Measurements from ENCODE around the gene TLR5. TPM values are rescaled to one million over a fixed set of nuclear protein-coding genes. Genes with fewer than 3 reads are reported as not detected.

TLR5 gene
- total RNA-seq, 1 experiment from 2014 or later: 1.8 TPM

GRCh38 chr1:223125766-223126165 is 17.3 kb downstream of the TLR5 start:
- no peak overlapping the region for H3K27ac Mint-ChIP-seq (ENCODE audit: unreplicated experiment)
- BruUV-seq (replicated peaks): no TSS peak
- peaks cover 7% of the 10 kb centered on the region for H3K4me1 Mint-ChIP-seq (ENCODE audit: low read depth, unreplicated experiment)
- H3K36me3 ChIP-seq (ENCODE audit: control insufficient read depth, insufficient read depth, low read length): no peaks in the 10 kb centered on the region
- no peaks in the 10 kb centered on the region for H3K9me3 ChIP-seq
- POLR2A ChIA-PET: no interaction called here
- no peaks in the 10 kb centered on the region for H3K27me3 ChIP-seq (replicated peaks; ENCODE audit: control insufficient read depth, insufficient read depth, low read length)
- intact Hi-C loops (cut with micrococcal nuclease; ENCODE audit: unreplicated experiment): no loop called here
- DNase-seq: no peak
- CTCF ChIA-PET: no interaction called here
- TF ChIP-seq CTCF (IDR thresholded peaks at IDR 0.05; ENCODE audit: insufficient read depth in 1 of 2, low read depth in 1 of 2, low read length in 1 of 2, severe bottlenecking in 1 of 2, unreplicated experiment in 1 of 2): no peak
- no peaks in the 10 kb centered on the region for H3K9me3 Mint-ChIP-seq (ENCODE audit: unreplicated experiment)
- H3K4me3 Mint-ChIP-seq (ENCODE audit: unreplicated experiment): no peak overlapping the region
- no peaks in the 10 kb centered on the region for H3K36me3 Mint-ChIP-seq (ENCODE audit: insufficient read depth, unreplicated experiment)
- H3K4me3 ChIP-seq (ENCODE audit: low read depth, low read length): no peak overlapping the region
- H3K4me1 ChIP-seq: peaks cover 6% of the 10 kb centered on the region; the same call in 1 of the 2 replicates
- no peaks in the 10 kb centered on the region for H3K27me3 Mint-ChIP-seq (ENCODE audit: insufficient read depth, unreplicated experiment)

GRCh38 chr1:223123011-223123610 is 19.9 kb downstream of the TLR5 start:
- Histone ChIP-seq H3K36me3 (ENCODE audit: control insufficient read depth, insufficient read depth, low read length) (no peaks in the 10 kb centered on the region), H3K4me1 (peaks cover 29% of the 10 kb centered on the region), H3K9me3 (no peaks in the 10 kb centered on the region), H3K27me3 (replicated peaks; ENCODE audit: control insufficient read depth, insufficient read depth, low read length) (no peaks in the 10 kb centered on the region), H3K4me3 (ENCODE audit: low read depth, low read length) (no peak overlapping the region)
- Mint-ChIP-seq H3K4me1 (ENCODE audit: low read depth, unreplicated experiment) (peaks cover 20% of the 10 kb centered on the region), H3K9me3 (ENCODE audit: unreplicated experiment) (no peaks in the 10 kb centered on the region), H3K36me3 (ENCODE audit: insufficient read depth, unreplicated experiment) (peaks cover 14% of the 10 kb centered on the region), H3K27me3 (ENCODE audit: insufficient read depth, unreplicated experiment) (no peaks in the 10 kb centered on the region), H3K27ac (ENCODE audit: unreplicated experiment) (no peak overlapping the region), H3K4me3 (ENCODE audit: unreplicated experiment) (peak overlapping the region; percentile 49)
- CTCF ChIA-PET: interaction anchor here (0.8 to 2.1 kb wide), 8 partner anchors 10 to 561 kb away, joined by 3 to 29 read pairs (median 6); no protein-coding TSS in a partner anchor
- DNase-seq: no peak
- POLR2A ChIA-PET: no interaction called here
- intact Hi-C loops (cut with micrococcal nuclease; ENCODE audit: unreplicated experiment): loop anchor here (1.0 to 2.0 kb wide), 3 partner anchors 32 to 331 kb away; no protein-coding TSS in a partner anchor
- no TSS peak for BruUV-seq (replicated peaks)
- TF ChIP-seq CTCF (IDR thresholded peaks at IDR 0.05; ENCODE audit: insufficient read depth in 1 of 2, low read depth in 1 of 2, low read length in 1 of 2, severe bottlenecking in 1 of 2, unreplicated experiment in 1 of 2): no peak

GRCh38 chr1:223118418-223118817 is 24.6 kb downstream of the TLR5 start:
- H3K27me3 Mint-ChIP-seq (ENCODE audit: insufficient read depth, unreplicated experiment): no peaks in the 10 kb centered on the region
- H3K4me3 Mint-ChIP-seq (ENCODE audit: unreplicated experiment): peak overlapping the region; percentile 37
- Histone ChIP-seq H3K4me3 (ENCODE audit: low read depth, low read length) (no peak overlapping the region), H3K4me1 (peaks cover 35% of the 10 kb centered on the region), H3K9me3 (no peaks in the 10 kb centered on the region), H3K36me3 (ENCODE audit: control insufficient read depth, insufficient read depth, low read length) (no peaks in the 10 kb centered on the region), H3K27me3 (replicated peaks; ENCODE audit: control insufficient read depth, insufficient read depth, low read length) (no peaks in the 10 kb centered on the region; the same call in 1 of the 2 replicates)
- H3K9me3 Mint-ChIP-seq (ENCODE audit: unreplicated experiment): peaks cover 21% of the 10 kb centered on the region
- intact Hi-C loops (cut with micrococcal nuclease; ENCODE audit: unreplicated experiment): no loop called here
- H3K4me1 Mint-ChIP-seq (ENCODE audit: low read depth, unreplicated experiment): peaks cover 36% of the 10 kb centered on the region
- POLR2A ChIA-PET: interaction anchor here (0.6 to 0.7 kb wide), 3 partner anchors 15 to 406 kb away, joined by 3 to 4 read pairs (median 3); partner anchors contain the start of genes AIDA and BROX
- H3K27ac Mint-ChIP-seq (ENCODE audit: unreplicated experiment): peak overlapping the region; percentile 93
- CTCF ChIA-PET: interaction anchor here (0.9 to 1.7 kb wide), 2 partner anchors 15 to 28 kb away, joined by 3 to 5 read pairs; no protein-coding TSS in a partner anchor
- TF ChIP-seq CTCF (IDR thresholded peaks at IDR 0.05; ENCODE audit: insufficient read depth in 1 of 2, low read depth in 1 of 2, low read length in 1 of 2, severe bottlenecking in 1 of 2, unreplicated experiment in 1 of 2): no peak
- peak; percentile 29 to 49 for DNase-seq
- BruUV-seq (replicated peaks): no TSS peak
- peaks cover 23% of the 10 kb centered on the region for H3K36me3 Mint-ChIP-seq (ENCODE audit: insufficient read depth, unreplicated experiment)
